GM21528 (cell line): Measurements from ENCODE around the gene EXOC6B.
"Not testable (repeated sequence)": the region's sequence is repeated elsewhere in the genome, so short reads cannot be mapped to it uniquely, and the experiment has no call there.

Experiments used
- ATAC-seq: cut with Tn5 transposase; IDR thresholded peaks from one replicate; pipeline ENCODE4 v1.9.1; 2021; ENCODE audit warnings: mild to moderate bottlenecking, moderate library complexity; ENCODE audit not compliant: unreplicated experiment, low FRiP score

Gene EXOC6B

GRCh38 chr2:72497763-72498162, 328.1 kb downstream of the EXOC6B start:
- ATAC-seq = no peak

GRCh38 chr2:72496479-72496878, 329.4 kb downstream of the EXOC6B start:
- ATAC-seq = no peak

GRCh38 chr2:72494392-72494791, 331.4 kb downstream of the EXOC6B start:
- no peak for ATAC-seq

GRCh38 chr2:72484622-72485021, 341.2 kb downstream of the EXOC6B start:
- not testable (repeated sequence) for ATAC-seq

GRCh38 chr2:72483346-72483745, 342.5 kb downstream of the EXOC6B start:
- ATAC-seq = no peak

- ATAC-seq = no peak
Observed at GRCh38 chr2:72475246-72475645, 350.6 kb downstream of the EXOC6B start.

- ATAC-seq = no peak
Observed at GRCh38 chr2:72457801-72458516, 367.9 kb downstream of the EXOC6B start.

GRCh38 chr2:72454189-72454588, 371.6 kb downstream of the EXOC6B start:
- ATAC-seq = no peak

GRCh38 chr2:72442270-72442669, 383.6 kb downstream of the EXOC6B start:
- no peak for ATAC-seq

- no peak for ATAC-seq
Observed at GRCh38 chr2:72439892-72440291, 385.9 kb downstream of the EXOC6B start.

- ATAC-seq = no peak
Observed at GRCh38 chr2:72438364-72438763, 387.5 kb downstream of the EXOC6B start.

GRCh38 chr2:72431737-72432136, 394.1 kb downstream of the EXOC6B start:
- no peak for ATAC-seq

- ATAC-seq = no peak
Observed at GRCh38 chr2:72427022-72427861, 398.6 kb downstream of the EXOC6B start.

GRCh38 chr2:72425996-72426395, 399.8 kb downstream of the EXOC6B start:
- no peak for ATAC-seq

GRCh38 chr2:72423756-72424155, 402.1 kb downstream of the EXOC6B start:
- no peak for ATAC-seq

- ATAC-seq = not testable (repeated sequence)
Observed at GRCh38 chr2:72421771-72422379, 404.0 kb downstream of the EXOC6B start.

- no peak for ATAC-seq
Observed at GRCh38 chr2:72415781-72416475, 409.9 kb downstream of the EXOC6B start.

GRCh38 chr2:72415241-72415661, 410.6 kb downstream of the EXOC6B start:
- ATAC-seq = no peak

- no peak for ATAC-seq
Observed at GRCh38 chr2:72414137-72414760, 411.6 kb downstream of the EXOC6B start.

- no peak for ATAC-seq
Observed at GRCh38 chr2:72413716-72414115, 412.1 kb downstream of the EXOC6B start.
